Measurements from ENCODE around the gene AGA. TPM values are rescaled to one million over a fixed set of nuclear protein-coding genes. Genes with fewer than 3 reads are reported as not detected.

The AGA gene
- total RNA-seq, 4 donors from 2014 or later, result 5.4 to 32.2 (median 22.1) TPM; not detected in 1

GRCh38 chr4:177386278-177386815, 55.9 kb downstream of the AGA start:
- no peak for TF ChIP-seq CTCF (IDR thresholded peaks at IDR 0.05)
- no peak for TF ChIP-seq EP300 (IDR thresholded peaks at IDR 0.05; ENCODE audit: low read depth)
- TF ChIP-seq POLR2A (IDR thresholded peaks at IDR 0.05), result no peak
- TF ChIP-seq POLR2AphosphoS5 (IDR thresholded peaks at IDR 0.05), result no peak
- Histone ChIP-seq H3K9me3 (no peaks in the 10 kb centered on the region), H3K4me1 (no peaks in the 10 kb centered on the region), H3K36me3 (no peaks in the 10 kb centered on the region), H3K27me3 (no peaks in the 10 kb centered on the region), H3K27ac (no peak overlapping the region), H3K4me3 (no peak overlapping the region)
- DNase-seq, result no peak
- 74 to 75% methylated on average over 5 of the region's 5 CpGs for WGBS, 2 donors (ENCODE audit: low coverage in 1 of 2)
- in situ Hi-C loops (cut with MboI; ENCODE audit: low pct_ligation_motif_present in 1 of 4, low pct_unique_long_range_greater_than_20kb in 1 of 4, low sequenced_read_pairs in 3 of 4), result no loop called here
- intact Hi-C loops (cut with DNase I; ENCODE audit: low total_unique reads), result no loop called here

- WGBS, 2 donors (ENCODE audit: low coverage in 1 of 2), result 51 to 64% methylated on average over 2 of the region's 2 CpGs
- intact Hi-C loops (cut with DNase I; ENCODE audit: low total_unique reads) (no loop called here), in situ Hi-C loops (cut with MboI; ENCODE audit: low pct_ligation_motif_present in 1 of 4, low pct_unique_long_range_greater_than_20kb in 1 of 4, low sequenced_read_pairs in 3 of 4) (no loop called here)
These were observed 56.5 kb downstream of the AGA start for GRCh38 chr4:177385576-177386277.

GRCh38 chr4:177384856-177385397, 57.3 kb downstream of the AGA start:
- no peak overlapping the region for H3K27ac ChIP-seq
- H3K9me3 ChIP-seq, result no peaks in the 10 kb centered on the region
- in situ Hi-C loops (cut with MboI; ENCODE audit: low pct_ligation_motif_present in 1 of 4, low pct_unique_long_range_greater_than_20kb in 1 of 4, low sequenced_read_pairs in 3 of 4) (no loop called here), intact Hi-C loops (cut with DNase I; ENCODE audit: low total_unique reads) (no loop called here)
- no peak overlapping the region for H3K4me3 ChIP-seq
- 62 to 100% methylated on average over 1 to 4 of the region's 4 CpGs for WGBS, 2 donors (ENCODE audit: low coverage in 1 of 2)
- no peak for TF ChIP-seq EP300 (IDR thresholded peaks at IDR 0.05; ENCODE audit: low read depth)
- TF ChIP-seq POLR2AphosphoS5 (IDR thresholded peaks at IDR 0.05), result no peak
- no peak for TF ChIP-seq POLR2A (IDR thresholded peaks at IDR 0.05)
- DNase-seq, result no peak
- H3K36me3 ChIP-seq, result no peaks in the 10 kb centered on the region
- H3K27me3 ChIP-seq, result no peaks in the 10 kb centered on the region
- no peaks in the 10 kb centered on the region for H3K4me1 ChIP-seq

More at GRCh38 chr4:177385576-177386277, 56.5 kb downstream of the AGA start:
- Histone ChIP-seq H3K9me3 (no peaks in the 10 kb centered on the region), H3K36me3 (no peaks in the 10 kb centered on the region), H3K27me3 (no peaks in the 10 kb centered on the region), H3K4me1 (no peaks in the 10 kb centered on the region), H3K4me3 (no peak overlapping the region), H3K27ac (no peak overlapping the region)
- no peak for DNase-seq
- no peak for TF ChIP-seq POLR2A (IDR thresholded peaks at IDR 0.05)
- no peak for TF ChIP-seq CTCF (IDR thresholded peaks at IDR 0.05)
- TF ChIP-seq POLR2AphosphoS5 (IDR thresholded peaks at IDR 0.05), result no peak
- TF ChIP-seq EP300 (IDR thresholded peaks at IDR 0.05; ENCODE audit: low read depth), result no peak

GRCh38 chr4:177381762-177382310, 60.4 kb downstream of the AGA start:
- Histone ChIP-seq H3K27ac (no peak overlapping the region), H3K27me3 (no peaks in the 10 kb centered on the region), H3K9me3 (no peaks in the 10 kb centered on the region), H3K4me3 (no peak overlapping the region), H3K36me3 (no peaks in the 10 kb centered on the region), H3K4me1 (no peaks in the 10 kb centered on the region)
- intact Hi-C loops (cut with DNase I; ENCODE audit: low total_unique reads) (no loop called here), in situ Hi-C loops (cut with MboI; ENCODE audit: low pct_ligation_motif_present in 1 of 4, low pct_unique_long_range_greater_than_20kb in 1 of 4, low sequenced_read_pairs in 3 of 4) (no loop called here)
- DNase-seq, result no peak
- 91% methylated on average over 13 of the region's 13 CpGs; no CpG with 5 or more reads in 1 of the 2 donors for WGBS, 2 donors (ENCODE audit: low coverage in 1 of 2)
- TF ChIP-seq POLR2AphosphoS5 (IDR thresholded peaks at IDR 0.05) (no peak), POLR2A (IDR thresholded peaks at IDR 0.05) (no peak), EP300 (IDR thresholded peaks at IDR 0.05; ENCODE audit: low read depth) (no peak), CTCF (IDR thresholded peaks at IDR 0.05) (no peak)

Other genes starting within 250 kb of the AGA start
- under 1 TPM in 2 of 4 donors, not detected in 2; 0.41 to 0.95 TPM for gene NEIL3, start 132.6 kb downstream of the AGA start, total RNA-seq